ENCODE results near the gene GATB.
A peak's percentile ranks its signal among the peaks of the same experiment; 100 is the strongest.

DNA sequence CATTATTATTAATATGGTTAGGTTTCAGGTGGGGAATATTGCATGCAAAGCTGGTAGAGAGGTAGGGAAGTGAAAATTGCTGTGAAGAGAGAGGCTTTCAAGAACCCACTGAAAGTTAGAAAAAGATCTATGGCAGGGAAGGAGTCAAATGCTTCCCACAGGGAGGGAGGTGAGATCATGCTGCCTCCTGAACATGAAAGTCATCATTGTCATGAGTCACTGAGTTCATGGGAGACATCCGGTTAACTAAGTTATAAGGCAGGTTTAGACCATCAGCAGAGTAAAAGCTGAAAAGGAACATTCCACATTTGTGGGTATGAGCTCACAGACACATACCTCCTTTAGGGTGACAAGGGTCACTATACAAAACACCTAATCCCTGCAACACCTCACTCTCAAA is 16.2 kb downstream of the GATB start:
- no peak for TF ChIP-seq POLR2A (IDR thresholded peaks at IDR 0.05; ENCODE audit: low read depth, low read length)
- TF ChIP-seq, protein P1, sequence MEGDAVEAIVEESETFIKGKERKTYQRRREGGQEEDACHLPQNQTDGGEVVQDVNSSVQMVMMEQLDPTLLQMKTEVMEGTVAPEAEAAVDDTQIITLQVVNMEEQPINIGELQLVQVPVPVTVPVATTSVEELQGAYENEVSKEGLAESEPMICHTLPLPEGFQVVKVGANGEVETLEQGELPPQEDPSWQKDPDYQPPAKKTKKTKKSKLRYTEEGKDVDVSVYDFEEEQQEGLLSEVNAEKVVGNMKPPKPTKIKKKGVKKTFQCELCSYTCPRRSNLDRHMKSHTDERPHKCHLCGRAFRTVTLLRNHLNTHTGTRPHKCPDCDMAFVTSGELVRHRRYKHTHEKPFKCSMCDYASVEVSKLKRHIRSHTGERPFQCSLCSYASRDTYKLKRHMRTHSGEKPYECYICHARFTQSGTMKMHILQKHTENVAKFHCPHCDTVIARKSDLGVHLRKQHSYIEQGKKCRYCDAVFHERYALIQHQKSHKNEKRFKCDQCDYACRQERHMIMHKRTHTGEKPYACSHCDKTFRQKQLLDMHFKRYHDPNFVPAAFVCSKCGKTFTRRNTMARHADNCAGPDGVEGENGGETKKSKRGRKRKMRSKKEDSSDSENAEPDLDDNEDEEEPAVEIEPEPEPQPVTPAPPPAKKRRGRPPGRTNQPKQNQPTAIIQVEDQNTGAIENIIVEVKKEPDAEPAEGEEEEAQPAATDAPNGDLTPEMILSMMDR (IDR thresholded peaks at IDR 0.05; ENCODE audit: extremely low read depth in 1 of 2, insufficient read depth in 1 of 2, low read depth in 1 of 2, low read length in 2 of 2) = no peak
- TF ChIP-seq MYC (IDR thresholded peaks at IDR 0.05; ENCODE audit: low read depth, low read length) = no peak
- no peak for TF ChIP-seq EZH2 (IDR thresholded peaks at IDR 0.05; ENCODE audit: borderline replicate concordance, low read depth, low read length, severe bottlenecking)
- TF ChIP-seq JUN (IDR thresholded peaks at IDR 0.05; ENCODE audit: borderline replicate concordance, insufficient read depth, insufficient read length, low read depth) = peak; percentile 91
- peak; percentile 75 for TF ChIP-seq FOS (IDR thresholded peaks at IDR 0.05; ENCODE audit: borderline replicate concordance, insufficient read depth, low read length)
- TF ChIP-seq POLR2AphosphoS5 (IDR thresholded peaks at IDR 0.05; ENCODE audit: insufficient read depth, low read depth, low read length) = no peak
